Measurements from ENCODE around the gene EPS8L1. TPM values are rescaled to one million over a fixed set of nuclear protein-coding genes. Genes with fewer than 3 reads are reported as not detected.

EPS8L1 gene
- total RNA-seq, 1 donor from 2014 or later: 1.9 TPM

DNA sequence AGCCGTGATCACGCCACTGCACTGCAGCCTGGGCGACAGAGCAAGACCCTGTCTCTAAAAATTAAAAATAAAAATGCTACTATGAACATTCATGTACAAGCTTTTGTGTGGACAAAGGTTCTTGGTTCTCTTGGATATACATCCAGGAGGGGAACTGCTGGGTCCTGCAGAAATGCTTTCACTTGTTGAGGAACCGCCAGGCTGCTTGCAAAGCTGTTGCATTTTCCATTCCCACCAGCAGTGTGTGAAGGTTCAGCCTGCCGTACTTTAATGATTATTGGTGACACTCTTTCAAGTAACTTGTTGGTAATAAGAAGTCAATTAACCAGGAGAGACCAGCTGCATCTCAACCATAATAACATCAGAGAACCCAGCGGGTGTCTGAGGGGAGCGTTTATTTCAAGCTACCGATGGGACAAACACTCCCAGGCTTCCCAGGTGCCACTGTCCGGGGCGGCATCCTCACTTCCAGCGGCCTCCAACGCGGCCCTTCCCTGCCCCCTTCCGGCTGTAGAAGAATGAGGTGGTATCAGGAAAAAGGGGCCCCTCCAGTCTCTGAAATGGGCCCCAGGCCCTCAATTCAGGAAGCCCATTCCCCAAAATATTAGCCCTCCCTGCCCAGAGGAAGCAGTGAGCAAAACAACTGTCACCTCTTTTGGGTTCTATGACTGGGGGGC, 56.9 kb downstream of the EPS8L1 start:
- DNase-seq (ENCODE audit: missing footprints) (peak; percentile 37), ATAC-seq (no peak)
- intact Hi-C loops (cut with DNase I): no loop called here

DNA sequence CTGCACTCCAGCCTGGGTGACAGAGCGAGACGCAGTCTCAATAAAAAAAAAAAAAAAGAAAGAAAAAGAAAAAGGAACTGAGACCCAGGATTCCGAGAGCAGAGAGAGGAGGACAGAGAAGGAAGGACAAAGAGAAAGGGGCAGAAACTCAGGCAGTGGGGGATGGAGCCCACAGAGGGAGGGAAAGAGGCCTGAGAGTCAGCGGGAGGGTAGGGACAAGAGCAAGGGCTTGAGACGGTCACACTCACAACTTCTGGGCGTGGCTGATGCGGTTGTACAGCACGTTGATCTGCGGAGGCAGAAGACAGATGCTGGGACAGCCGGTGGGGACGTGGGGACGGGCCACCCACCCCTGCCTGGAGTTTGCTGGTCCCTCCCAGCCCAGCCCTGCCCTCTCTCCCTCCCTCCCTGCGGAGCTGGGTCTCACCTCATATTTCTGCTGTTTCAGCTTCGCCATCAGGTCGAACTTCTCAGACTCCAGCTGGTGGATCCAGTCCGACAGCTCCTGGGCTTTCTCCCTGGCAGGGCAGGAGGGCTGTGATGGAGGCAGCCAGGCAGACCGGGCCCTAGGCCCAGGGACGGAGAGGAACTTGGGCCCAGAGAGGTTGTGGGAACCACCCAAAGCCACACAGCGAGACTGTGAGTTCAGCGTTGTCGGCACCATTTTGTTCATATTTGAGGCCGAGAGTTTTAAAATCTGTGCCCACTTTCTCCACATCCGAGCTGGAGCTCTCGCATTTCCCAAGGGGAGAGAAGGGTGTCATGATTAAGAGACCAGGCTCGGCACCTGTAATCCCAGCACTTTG, 58.2 kb downstream of the EPS8L1 start:
- DNase-seq (ENCODE audit: missing footprints) (peak; percentile 63), ATAC-seq (no peak)
- intact Hi-C loops (cut with DNase I): no loop called here

GRCh38 chr19:55134736-55135135, 59.1 kb downstream of the EPS8L1 start:
- no peak for DNase-seq (ENCODE audit: missing footprints)
- intact Hi-C loops (cut with DNase I): no loop called here
- ATAC-seq: no peak

- ATAC-seq (no peak), DNase-seq (ENCODE audit: missing footprints) (peak; percentile 64)
- intact Hi-C loops (cut with DNase I): no loop called here
Measured at GRCh38 chr19:55136399-55137102, 60.9 kb downstream of the EPS8L1 start.

Small RNA genes lying within 50 kb of the gene (microRNA-seq; reads per million reads assigned to microRNA genes)
- gene MIR7975: not detected

Other genes starting within 250 kb of the EPS8L1 start
- gene KIR2DS4, start 243.2 kb upstream of the EPS8L1 start, total RNA-seq: not detected
- not detected for gene KIR3DL2, start 225.4 kb upstream of the EPS8L1 start, total RNA-seq
- gene FCAR, start 201.6 kb upstream of the EPS8L1 start, total RNA-seq: 0.27 TPM
- not detected for gene NCR1, start 169.7 kb upstream of the EPS8L1 start, total RNA-seq
- not detected for gene NLRP7, start 128.3 kb upstream of the EPS8L1 start, total RNA-seq
- 0.89 TPM for gene NLRP2, start 109.5 kb upstream of the EPS8L1 start, total RNA-seq
- gene GP6, start 37.6 kb upstream of the EPS8L1 start, total RNA-seq: 0.49 TPM
- 47.8 TPM for gene RDH13, start 12.7 kb upstream of the EPS8L1 start, total RNA-seq
- 140 TPM for gene PPP1R12C, start 41.8 kb downstream of the EPS8L1 start, total RNA-seq
- 66.0 TPM for gene TNNT1, start 73.3 kb downstream of the EPS8L1 start, total RNA-seq
- 4,708 TPM for gene TNNI3, start 81.9 kb downstream of the EPS8L1 start, total RNA-seq
- gene DNAAF3, start 90.7 kb downstream of the EPS8L1 start, total RNA-seq: 0.73 TPM
- not detected for gene SYT5, start 104.4 kb downstream of the EPS8L1 start, total RNA-seq
- 0.87 TPM for gene PTPRH, start 133.6 kb downstream of the EPS8L1 start, total RNA-seq
- gene TMEM86B, start 152.9 kb downstream of the EPS8L1 start, total RNA-seq: 1.6 TPM
- 39.5 TPM for gene PPP6R1, start 183.1 kb downstream of the EPS8L1 start, total RNA-seq
- gene HSPBP1, start 204.2 kb downstream of the EPS8L1 start, total RNA-seq: 30.2 TPM
- gene BRSK1, start 208.1 kb downstream of the EPS8L1 start, total RNA-seq: 2.4 TPM
- gene TMEM150B, start 249.5 kb downstream of the EPS8L1 start, total RNA-seq: 1.2 TPM

Measured in Right ventricle myocardium inferior (tissue), 1 donor.